Activated CD8-positive, alpha-beta T cell treated with anti-CD3 and anti-CD28 coated beads for 36 hours (primary cell): ENCODE results near the gene SKIC2. TPM values are rescaled to one million over a fixed set of nuclear protein-coding genes. Genes with fewer than 3 reads are reported as not detected.
"Not testable (repeated sequence)": the region's sequence is repeated elsewhere in the genome, so short reads cannot be mapped to it uniquely, and the experiment has no call there.

Source experiments
- ATAC-seq: fragments of 200-7000 bp; cut with Tn5 transposase; one replicate; pipeline ENCODE4 v1.10.0; 2021; ENCODE audit warnings: mild to moderate bottlenecking, moderate library complexity
- CTCF ChIA-PET: fragments of 350-600 bp; sonication (Branson Sonifier 250); formaldehyde crosslinking; loops from one replicate; lab custom pipeline; 2021; ENCODE audit warnings: antibody characterized with exemption; lab: Charles Lee
- POLR2A ChIA-PET: fragments of 350-600 bp; sonication (Branson Sonifier 250); formaldehyde crosslinking; loops from one replicate; lab custom pipeline; 2021; ENCODE audit warnings: antibody characterized with exemption; lab: Charles Lee
- DNase-seq: peaks from one replicate; pipeline ENCODE4 v3.0.0-alpha.2; 2020
- H3K27ac Mint-ChIP-seq: one replicate; pipeline ENCODE4 v1.8.0; 2021; ENCODE audit warnings: mild to moderate bottlenecking, mixed read lengths
- H3K27me3 Mint-ChIP-seq: one replicate; pipeline ENCODE4 v1.8.0; 2021; ENCODE audit warnings: mixed read lengths
- H3K36me3 Mint-ChIP-seq: one replicate; pipeline ENCODE4 v1.8.0; 2021; ENCODE audit warnings: low read depth, mixed read lengths
- H3K4me1 Mint-ChIP-seq: one replicate; pipeline ENCODE4 v1.8.0; 2021; ENCODE audit warnings: low read depth, mixed read lengths
- H3K4me3 Mint-ChIP-seq: one replicate; pipeline ENCODE4 v1.8.0; 2021; ENCODE audit warnings: mild to moderate bottlenecking, moderate library complexity, mixed read lengths
- H3K9me3 Mint-ChIP-seq: one replicate; pipeline ENCODE4 v1.8.0; 2021; ENCODE audit warnings: mixed read lengths
- CTCF ChIP-seq: fragments of 200-600 bp; IDR thresholded peaks from one replicate; pipeline ENCODE4 v1.8.0; 2022; ENCODE audit warnings: antibody characterized with exemption, mild to moderate bottlenecking
- intact Hi-C: fragments of 100-400 bp; cut with micrococcal nuclease; formaldehyde crosslinking; loops from one replicate; pipeline ENCODE4 v1.10.0; 2022
- total RNA-seq, 2 experiments: library from RNA; stranded (reverse); gene quantifications; one replicate each; pipeline ENCODE4 v1.2.3, GENCODE V29; 2021

SKIC2 gene
- total RNA-seq, 2 experiments from 2014 or later = 76.5 to 77.3 TPM

GRCh38 chr6:31927242-31927862 is 31.6 kb upstream of the SKIC2 start, which contains the start of gene C2:
C2 (plus strand) TSS chr6:31927717; CDS start chr6:31927753, 36 bp downstream.
- Mint-ChIP-seq H3K27me3 (no peaks in the 10 kb centered on the region), H3K36me3 (no peaks in the 10 kb centered on the region), H3K27ac (no peak within 1 kb of the TSS), H3K4me3 (no peak within 1 kb of the TSS), H3K4me1 (no peaks in the 10 kb centered on the region), H3K9me3 (no peaks in the 10 kb centered on the region)
- ATAC-seq = no peak
- POLR2A ChIA-PET = interaction anchor here (1.1 kb wide), 1 partner anchor 21 kb away, joined by 3 read pairs; no protein-coding TSS in a partner anchor
- intact Hi-C loops = no loop called here
- DNase-seq = no peak
- TF ChIP-seq CTCF = no peak
- CTCF ChIA-PET = no interaction called here

GRCh38 chr6:31927863-31928671 is 30.9 kb upstream of the SKIC2 start:
- ATAC-seq (no peak), DNase-seq (no peak)
- Mint-ChIP-seq H3K36me3 (no peaks in the 10 kb centered on the region), H3K27me3 (no peaks in the 10 kb centered on the region), H3K4me3 (no peak overlapping the region), H3K4me1 (no peaks in the 10 kb centered on the region), H3K27ac (no peak overlapping the region), H3K9me3 (no peaks in the 10 kb centered on the region)
- intact Hi-C loops = no loop called here
- ChIA-PET POLR2A (interaction anchor here (1.1 kb wide), 1 partner anchor 21 kb away, joined by 3 read pairs; no protein-coding TSS in a partner anchor), CTCF (no interaction called here)
- no peak for TF ChIP-seq CTCF

DNA sequence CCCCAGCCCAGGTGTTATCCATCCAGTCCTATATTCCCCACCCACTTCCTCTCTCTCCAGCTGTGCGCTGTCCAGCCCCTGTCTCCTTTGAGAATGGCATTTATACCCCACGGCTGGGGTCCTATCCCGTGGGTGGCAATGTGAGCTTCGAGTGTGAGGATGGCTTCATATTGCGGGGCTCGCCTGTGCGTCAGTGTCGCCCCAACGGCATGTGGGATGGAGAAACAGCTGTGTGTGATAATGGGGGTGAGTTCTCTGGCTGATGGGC is 30.4 kb upstream of the SKIC2 start:
- TF ChIP-seq CTCF = no peak
- ATAC-seq (no peak), DNase-seq (no peak)
- H3K9me3 Mint-ChIP-seq = no peaks in the 10 kb centered on the region
- H3K27ac Mint-ChIP-seq = no peak overlapping the region
- POLR2A ChIA-PET = interaction anchor here (0.9 to 1.1 kb wide), 2 partner anchors 20 to 88 kb away, joined by 3 read pairs; no protein-coding TSS in a partner anchor
- intact Hi-C loops = no loop called here
- H3K4me1 Mint-ChIP-seq = no peaks in the 10 kb centered on the region
- no peaks in the 10 kb centered on the region for H3K36me3 Mint-ChIP-seq
- CTCF ChIA-PET = no interaction called here
- no peak overlapping the region for H3K4me3 Mint-ChIP-seq
- no peaks in the 10 kb centered on the region for H3K27me3 Mint-ChIP-seq

GRCh38 chr6:31930962-31931361 is 28.0 kb upstream of the SKIC2 start:
- CTCF ChIA-PET = no interaction called here
- no peak overlapping the region for H3K4me3 Mint-ChIP-seq
- no peak for ATAC-seq
- no peak overlapping the region for H3K27ac Mint-ChIP-seq
- H3K9me3 Mint-ChIP-seq = no peaks in the 10 kb centered on the region
- no peaks in the 10 kb centered on the region for H3K4me1 Mint-ChIP-seq
- no peak for DNase-seq
- H3K36me3 Mint-ChIP-seq = no peaks in the 10 kb centered on the region
- no peak for TF ChIP-seq CTCF
- POLR2A ChIA-PET = interaction anchor here (0.9 kb wide), 1 partner anchor 21 kb away, joined by 3 read pairs; no protein-coding TSS in a partner anchor
- intact Hi-C loops = no loop called here
- H3K27me3 Mint-ChIP-seq = no peaks in the 10 kb centered on the region

DNA sequence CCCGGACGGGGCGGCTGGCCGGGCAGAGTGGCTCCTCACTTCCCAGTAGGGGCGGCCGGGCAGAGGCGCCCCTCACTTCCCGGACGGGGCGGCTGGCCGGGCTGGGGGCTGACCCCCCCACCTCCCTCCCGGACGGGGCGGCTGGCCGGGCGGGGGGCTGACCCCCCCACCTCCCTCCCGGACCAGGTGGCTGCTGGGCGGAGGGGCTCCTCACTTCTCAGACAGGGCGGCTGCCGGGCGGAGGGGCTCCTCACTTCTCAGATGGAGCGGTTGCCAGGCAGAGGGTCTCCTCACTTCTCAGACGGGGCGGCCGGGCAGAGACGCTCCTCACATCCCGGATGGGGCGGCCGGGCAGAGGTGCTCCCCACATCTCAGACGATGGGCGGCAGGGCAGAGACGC is 26.8 kb upstream of the SKIC2 start:
- H3K36me3 Mint-ChIP-seq, H3K9me3 Mint-ChIP-seq, H3K4me3 Mint-ChIP-seq, ATAC-seq, H3K4me1 Mint-ChIP-seq, intact Hi-C loops, H3K27me3 Mint-ChIP-seq, CTCF ChIA-PET, DNase-seq, H3K27ac Mint-ChIP-seq, POLR2A ChIA-PET: not testable (repeated sequence)
